ENCODE measurements around the gene CGREF1.
"Not testable (repeated sequence)": the region's sequence is repeated elsewhere in the genome, so short reads cannot be mapped to it uniquely, and the experiment has no call there.

Gene CGREF1

DNA sequence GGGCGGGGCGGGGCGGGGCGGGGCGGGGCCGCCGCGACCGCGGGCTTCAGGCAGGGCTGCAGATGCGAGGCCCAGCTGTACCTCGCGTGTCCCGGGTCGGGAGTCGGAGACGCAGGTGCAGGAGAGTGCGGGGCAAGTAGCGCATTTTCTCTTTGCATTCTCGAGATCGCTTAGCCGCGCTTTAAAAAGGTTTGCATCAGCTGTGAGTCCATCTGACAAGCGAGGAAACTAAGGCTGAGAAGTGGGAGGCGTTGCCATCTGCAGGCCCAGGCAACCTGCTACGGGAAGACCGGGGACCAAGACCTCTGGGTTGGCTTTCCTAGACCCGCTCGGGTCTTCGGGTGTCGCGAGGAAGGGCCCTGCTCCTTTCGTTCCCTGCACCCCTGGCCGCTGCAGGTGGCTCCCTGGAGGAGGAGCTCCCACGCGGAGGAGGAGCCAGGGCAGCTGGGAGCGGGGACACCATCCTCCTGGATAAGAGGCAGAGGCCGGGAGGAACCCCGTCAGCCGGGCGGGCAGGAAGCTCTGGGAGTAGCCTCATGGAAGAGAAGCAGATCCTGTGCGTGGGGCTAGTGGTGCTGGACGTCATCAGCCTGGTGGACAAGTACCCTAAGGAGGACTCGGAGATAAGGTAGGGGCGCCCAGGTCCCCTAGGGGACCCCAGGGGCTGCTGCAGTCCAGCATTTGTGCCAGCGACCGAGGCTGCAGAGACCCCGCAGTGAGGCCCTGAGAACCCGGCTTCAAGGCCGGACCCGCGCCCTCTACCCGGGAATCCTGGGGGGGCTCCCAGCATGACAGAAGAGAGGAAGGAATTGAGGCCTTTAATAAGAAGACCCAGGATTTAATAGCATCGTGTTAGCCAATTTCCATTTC is 32.0 kb downstream of the CGREF1 start, which contains the start of gene KHK:
Gene KHK (plus strand): TSS at position 49 of the 870 bp plus-strand sequence. CDS start 488 bp downstream, at position 537.
- DNase-seq, result peak; percentile 95

DNA sequence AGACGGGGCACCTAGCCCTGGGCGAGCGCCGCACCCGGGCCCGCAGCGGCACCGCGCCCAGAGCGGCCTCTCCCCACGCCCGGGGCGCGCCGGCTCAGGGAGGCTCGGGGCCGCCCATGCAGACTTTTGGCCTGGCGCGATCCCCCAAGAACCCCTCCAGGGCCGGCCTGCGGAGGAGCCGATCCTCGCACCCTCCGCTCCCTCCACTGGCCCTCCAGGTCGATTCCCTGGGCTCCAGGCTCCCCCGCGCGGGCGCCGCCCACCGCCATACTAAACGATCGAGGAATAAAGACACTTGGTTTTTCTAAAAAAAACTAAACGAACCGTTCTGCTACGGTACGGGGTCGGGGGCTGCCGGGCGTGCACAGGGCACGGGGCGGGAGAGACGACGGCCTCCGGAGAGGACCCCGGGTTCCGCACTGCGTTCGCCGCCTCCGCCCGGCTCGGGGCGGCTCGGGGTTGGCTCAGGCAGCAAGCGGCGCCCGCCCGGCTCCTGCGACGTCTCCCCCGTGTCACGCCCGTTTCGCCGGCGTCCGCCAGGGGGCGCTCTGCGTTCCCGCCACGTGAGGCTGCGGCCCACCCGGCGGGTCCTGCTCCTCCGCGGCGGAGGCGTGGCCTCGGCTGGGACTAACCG is 32.7 kb downstream of the CGREF1 start:
- peak; percentile 45 for DNase-seq

DNA sequence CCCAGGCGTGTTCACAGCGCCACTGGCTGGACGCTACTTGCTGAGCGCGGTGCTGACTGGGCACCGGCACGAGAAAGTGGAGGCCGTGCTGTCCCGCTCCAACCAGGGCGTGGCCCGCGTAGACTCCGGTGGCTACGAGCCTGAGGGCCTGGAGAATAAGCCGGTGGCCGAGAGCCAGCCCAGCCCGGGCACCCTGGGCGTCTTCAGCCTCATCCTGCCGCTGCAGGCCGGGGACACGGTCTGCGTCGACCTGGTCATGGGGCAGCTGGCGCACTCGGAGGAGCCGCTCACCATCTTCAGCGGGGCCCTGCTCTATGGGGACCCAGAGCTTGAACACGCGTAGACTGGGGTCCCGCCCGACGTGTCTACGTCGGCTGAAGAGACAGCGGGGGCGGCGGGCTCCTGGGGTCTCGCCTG is 33.2 kb downstream of the CGREF1 start:
- DNase-seq, result peak; percentile 73

DNA sequence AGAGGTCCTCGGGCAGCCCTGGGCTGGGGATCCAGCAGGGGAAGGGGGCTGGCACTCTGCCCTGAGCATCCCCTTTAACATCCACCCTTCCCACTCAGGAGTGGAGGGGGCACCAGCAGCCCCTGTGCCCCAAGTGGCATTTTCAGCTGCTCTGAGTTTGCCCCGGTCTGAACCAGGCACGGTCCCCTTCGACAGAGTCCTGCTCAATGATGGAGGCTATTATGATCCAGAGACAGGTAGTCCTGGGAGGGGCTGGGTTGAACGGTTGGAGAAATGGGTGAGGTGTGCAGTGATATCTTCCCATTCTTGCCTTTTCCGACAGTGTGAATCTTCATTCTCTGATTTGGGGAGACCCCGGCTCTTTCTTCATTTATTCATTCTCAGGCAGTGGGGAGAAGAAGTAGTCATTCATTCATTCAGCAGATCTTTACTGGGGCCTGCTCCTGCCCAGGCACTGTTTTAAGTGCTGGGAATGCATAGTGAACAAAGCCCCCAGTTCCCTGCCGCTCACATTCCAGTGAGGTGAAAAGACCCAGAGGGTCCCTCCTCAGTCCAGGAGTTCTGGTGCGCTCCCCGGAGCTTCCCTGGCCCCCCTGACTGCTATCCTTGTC is 33.8 kb downstream of the CGREF1 start:
- DNase-seq, result no peak

DNA sequence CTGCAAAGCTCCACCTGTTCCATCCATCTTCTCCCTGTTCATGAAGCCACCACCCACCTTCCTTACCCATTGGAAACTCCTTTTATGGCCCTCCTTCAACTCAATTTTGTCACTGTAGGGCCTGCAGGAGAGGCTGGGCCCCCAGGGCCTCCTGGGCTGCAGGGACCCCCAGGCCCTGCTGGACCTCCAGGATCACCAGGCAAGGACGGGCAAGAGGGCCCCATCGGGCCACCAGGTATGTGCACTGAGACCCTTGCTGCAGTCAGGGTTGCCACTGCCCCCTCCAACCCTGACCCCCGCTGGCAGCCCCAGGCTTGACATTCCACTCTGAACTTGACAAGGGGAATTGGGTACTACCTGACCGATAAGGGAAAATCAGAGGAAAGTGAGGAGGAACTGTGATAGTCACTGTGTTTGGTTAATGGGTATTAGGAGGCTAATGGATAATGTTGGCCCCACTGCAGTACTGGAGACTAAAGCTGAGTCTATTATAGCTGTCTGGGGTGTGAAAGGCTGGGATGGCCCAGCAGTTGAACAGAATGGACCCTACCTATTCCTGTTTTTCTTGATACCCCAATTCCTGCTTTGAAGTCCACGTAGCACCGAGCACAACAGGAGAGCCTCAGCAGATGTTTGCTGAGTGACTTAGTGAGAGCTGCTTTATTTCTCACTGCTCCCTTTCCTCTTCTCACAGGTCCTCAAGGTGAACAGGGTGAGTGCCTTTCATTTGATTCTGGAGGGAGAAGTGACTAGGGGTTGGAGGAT is 34.4 kb downstream of the CGREF1 start:
- DNase-seq, result no peak

DNA sequence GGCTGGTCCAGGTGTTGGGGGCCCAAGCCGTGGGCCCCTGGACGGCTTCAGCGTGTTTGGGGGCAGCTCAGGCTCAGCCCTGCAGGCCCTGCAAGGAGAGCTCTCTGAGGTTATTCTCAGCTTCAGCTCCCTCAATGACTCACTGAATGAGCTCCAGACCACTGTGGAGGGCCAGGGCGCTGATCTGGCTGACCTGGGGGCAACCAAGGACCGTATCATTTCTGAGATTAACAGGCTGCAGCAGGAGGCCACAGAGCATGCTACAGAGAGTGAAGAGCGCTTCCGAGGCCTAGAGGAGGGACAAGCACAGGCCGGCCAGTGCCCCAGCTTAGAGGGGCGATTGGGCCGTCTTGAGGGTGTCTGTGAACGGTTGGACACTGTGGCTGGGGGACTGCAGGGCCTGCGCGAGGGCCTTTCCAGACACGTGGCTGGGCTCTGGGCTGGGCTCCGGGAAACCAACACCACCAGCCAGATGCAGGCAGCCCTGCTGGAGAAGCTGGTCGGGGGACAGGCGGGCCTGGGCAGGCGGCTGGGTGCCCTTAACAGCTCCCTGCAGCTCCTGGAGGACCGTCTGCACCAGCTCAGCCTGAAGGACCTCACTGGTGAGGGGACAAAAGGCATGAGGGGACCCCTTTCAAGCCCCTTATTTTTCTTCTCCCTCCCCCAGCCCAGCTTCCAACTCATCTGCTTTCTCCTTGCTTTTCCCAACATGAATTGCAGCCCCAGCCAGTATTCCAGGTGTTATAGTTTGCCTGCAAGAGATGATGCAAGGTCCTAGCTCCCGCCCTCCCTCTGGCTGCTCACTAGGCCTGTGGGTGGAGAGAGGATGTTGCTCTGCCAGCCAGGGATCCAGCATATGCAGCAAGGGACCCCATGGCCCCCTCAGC is 35.3 kb downstream of the CGREF1 start:
- no peak for DNase-seq

DNA sequence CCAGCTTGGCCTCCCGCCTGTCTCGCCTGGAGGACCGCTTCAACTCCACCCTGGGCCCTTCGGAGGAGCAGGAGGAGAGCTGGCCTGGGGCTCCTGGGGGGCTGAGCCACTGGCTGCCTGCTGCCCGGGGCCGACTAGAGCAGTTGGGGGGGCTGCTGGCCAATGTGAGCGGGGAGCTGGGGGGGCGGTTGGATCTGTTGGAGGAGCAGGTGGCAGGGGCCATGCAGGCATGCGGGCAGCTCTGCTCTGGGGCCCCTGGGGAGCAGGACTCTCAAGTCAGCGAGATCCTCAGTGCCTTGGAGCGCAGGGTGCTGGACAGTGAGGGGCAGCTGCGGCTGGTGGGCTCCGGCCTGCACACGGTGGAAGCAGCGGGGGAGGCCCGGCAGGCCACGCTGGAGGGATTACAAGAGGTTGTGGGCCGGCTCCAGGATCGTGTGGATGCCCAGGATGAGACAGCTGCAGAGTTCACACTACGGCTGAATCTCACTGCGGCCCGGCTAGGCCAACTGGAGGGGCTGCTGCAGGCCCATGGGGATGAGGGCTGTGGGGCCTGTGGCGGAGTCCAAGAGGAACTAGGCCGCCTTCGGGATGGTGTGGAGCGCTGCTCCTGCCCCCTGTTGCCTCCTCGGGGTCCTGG is 36.0 kb downstream of the CGREF1 start:
- DNase-seq, result no peak

DNA sequence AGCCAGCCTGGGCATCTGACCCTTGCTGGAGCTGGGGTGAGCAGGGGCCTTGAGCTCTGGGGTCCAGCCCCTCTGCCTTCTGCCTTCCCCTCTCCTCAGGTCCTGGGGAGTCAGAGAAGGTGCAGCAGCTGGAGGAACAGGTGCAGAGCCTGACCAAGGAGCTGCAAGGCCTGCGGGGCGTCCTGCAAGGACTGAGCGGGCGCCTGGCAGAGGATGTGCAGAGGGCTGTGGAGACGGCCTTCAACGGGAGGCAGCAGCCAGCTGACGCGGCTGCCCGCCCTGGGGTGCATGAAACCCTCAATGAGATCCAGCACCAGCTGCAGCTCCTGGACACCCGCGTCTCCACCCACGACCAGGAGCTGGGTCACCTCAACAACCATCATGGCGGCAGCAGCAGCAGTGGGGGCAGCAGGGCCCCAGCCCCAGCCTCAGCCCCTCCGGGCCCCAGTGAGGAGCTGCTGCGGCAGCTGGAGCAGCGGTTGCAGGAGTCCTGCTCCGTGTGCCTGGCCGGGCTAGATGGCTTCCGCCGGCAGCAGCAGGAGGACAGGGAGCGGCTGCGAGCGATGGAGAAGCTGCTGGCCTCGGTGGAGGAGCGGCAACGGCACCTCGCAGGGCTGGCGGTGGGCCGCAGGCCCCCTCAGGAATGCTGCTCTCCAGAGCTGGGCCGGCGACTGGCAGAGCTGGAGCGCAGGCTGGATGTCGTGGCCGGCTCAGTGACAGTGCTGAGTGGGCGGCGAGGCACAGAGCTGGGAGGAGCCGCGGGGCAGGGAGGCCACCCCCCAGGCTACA is 36.8 kb downstream of the CGREF1 start:
- DNase-seq, result peak; percentile 23

DNA sequence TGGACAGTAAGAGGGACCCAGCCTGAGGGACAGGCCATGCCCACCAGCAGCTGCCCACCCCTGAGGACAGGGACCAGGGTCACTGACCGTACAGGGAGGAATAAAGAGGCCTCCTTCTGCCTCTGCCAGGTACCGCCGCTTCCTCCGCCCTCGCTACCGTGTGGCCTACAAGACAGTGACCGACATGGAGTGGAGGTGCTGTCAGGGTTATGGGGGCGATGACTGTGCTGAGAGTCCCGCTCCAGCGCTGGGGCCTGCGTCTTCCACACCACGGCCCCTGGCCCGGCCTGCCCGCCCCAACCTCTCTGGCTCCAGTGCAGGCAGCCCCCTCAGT is 38.4 kb downstream of the CGREF1 start:
- no peak for DNase-seq

DNA sequence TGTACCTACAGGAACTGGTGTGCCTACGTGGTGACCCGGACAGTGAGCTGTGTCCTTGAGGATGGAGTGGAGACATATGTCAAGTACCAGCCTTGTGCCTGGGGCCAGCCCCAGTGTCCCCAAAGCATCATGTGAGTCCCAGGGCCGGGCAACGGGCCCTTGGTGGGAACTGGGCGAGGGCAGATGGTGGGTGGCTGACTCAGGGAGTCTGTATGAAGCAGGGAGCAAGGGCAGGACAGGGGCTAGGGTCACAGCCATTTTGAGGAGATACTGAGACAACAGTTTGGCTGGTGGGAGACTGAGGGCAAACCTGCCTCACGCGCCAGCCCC is 38.8 kb downstream of the CGREF1 start:
- DNase-seq, result no peak

DNA sequence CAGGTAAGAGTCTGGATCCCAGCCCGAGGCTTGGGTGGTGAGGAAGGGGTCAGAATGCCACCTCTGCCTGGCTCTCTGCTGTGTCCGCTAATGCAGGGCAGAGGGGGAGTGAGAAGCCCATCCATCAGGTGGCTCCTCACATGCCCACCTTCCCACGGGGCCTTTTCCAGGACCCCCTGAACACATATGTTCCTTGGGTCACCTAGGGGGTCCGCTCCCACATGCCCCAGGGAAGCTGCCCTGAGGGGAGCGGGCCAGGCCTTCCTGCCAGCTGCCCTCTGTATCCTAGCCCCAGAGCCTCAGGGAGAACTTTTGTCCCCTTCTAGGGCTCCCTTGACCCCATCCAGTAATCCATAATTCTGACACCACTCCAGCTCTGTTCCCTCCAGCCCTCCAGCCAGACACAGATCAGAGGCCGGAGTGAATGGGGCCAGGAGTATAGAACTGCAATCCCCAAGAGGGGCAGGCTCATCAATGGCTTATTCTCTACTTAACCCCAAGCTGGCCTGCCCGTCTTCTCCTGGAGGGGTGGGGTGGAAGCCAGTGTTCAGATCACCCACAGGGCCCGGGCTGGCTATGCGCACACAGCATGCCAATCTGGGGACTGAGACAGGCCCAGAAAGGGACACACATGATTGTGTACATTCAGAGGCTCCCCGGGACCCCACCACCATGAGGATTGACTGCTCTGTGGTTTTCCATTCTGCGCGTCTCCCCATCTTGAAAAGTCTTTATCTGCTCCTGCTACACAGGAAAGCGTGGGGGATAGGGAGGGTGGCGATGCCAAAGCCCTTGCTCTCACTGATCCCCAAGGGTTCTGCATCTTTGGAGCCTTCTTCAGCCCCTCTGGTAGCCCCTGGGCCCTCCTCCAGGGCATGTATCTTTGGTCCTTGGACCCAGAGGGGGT is 39.4 kb downstream of the CGREF1 start:
- DNase-seq, result no peak

DNA sequence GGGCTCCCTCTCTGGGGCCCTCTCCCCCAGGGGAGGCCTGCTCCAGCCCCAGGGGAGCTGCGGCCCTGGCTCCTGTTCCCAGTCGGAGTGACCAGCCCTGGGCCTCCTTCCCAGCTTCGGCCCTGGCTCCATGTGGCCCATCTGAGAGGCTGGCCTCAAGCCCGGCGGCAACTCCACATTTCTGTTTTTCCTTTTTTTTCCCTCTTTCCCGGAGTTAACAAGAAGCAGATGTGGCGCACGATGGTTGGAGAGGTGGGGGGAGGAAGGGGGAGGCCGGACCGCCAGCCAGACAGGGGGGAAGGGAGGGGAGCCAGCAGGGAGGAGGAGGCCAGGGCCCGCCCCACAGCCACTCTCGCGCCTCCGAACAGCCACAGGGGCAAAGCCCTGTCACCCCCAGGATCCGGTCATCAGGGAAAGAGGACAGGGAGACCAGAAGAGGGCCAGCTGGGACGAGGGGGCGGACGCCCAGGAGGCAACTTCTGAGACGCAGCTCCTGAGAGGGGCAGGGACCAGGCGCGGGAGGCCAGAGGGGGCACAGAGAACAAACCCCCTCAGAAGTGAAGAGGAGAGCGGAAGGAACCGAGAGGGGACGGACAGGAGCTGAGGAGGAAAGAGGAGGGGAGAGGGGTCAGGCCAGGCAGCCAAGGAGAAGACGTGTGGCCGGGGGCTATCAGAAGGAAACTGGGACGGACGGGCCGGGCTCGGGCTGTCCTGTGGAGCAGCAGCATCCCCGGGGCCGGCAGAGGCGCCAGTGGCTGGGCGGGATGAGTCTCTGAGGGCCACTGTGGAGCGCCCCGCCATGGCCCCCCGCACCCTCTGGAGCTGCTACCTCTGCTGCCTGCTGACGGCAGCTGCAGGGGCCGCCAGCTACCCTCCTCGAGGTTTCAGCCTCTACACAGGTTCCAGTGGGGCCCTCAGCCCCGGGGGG is 40.4 kb downstream of the CGREF1 start, which contains the start of gene EMILIN1:
Gene EMILIN1 (plus strand): TSS at position 349 of the 928 bp plus-strand sequence. CDS start 451 bp downstream, at position 800.
- DNase-seq, result no peak

DNA sequence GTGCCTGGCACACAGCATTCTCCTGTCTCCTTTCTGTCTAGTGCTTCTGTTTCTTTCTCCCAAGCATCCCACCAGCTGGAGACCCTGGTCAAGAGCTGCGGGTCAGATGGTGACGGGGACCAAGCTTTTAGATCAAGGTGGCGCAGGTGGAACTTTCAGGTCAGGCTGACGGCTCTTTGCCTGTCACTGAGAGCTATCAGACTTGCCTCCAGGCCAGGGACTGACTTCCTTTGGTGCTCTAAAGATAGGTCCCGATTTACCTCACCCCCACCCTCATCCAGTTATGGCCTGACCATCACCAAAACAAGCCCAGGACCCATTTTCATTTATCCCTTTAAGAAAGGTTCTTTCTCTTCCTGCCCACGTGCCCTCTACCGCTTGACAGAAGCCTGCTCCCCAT is 41.7 kb downstream of the CGREF1 start:
- no peak for DNase-seq

DNA sequence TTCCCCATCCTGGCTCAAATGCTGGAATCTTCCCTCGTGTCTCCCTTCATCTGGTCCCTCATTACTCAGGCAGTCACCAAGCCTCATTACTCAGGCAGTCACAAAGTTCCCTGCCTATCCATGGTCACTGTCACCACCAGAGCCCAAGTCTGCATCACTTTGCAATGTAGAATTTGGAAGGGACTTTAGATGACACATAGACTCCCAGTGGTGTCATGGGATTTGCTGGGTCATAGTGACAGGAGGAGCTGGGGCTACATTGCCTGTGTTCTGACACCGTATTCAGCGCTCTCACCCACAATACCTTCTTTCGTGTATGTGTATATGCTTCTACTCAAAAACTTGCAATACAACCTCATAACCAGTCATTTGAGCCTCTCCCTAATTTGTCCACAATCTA is 42.6 kb downstream of the CGREF1 start:
- no peak for DNase-seq

DNA sequence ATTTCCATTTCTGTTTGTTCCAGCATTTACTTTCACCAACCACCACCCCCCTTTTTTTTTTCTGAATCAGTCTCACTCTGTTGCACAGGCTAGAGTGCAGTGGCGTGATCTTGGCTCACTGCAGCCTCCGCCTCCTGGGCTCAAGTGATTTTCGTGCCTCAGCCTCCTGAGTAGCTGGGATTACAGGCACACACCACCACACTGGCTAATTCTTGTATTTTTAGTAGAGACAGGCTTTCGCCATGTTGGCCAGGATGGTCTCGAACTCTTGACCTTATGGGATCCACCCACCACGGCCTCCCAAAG is 43.4 kb downstream of the CGREF1 start:
- DNase-seq, result not testable (repeated sequence)

DNA sequence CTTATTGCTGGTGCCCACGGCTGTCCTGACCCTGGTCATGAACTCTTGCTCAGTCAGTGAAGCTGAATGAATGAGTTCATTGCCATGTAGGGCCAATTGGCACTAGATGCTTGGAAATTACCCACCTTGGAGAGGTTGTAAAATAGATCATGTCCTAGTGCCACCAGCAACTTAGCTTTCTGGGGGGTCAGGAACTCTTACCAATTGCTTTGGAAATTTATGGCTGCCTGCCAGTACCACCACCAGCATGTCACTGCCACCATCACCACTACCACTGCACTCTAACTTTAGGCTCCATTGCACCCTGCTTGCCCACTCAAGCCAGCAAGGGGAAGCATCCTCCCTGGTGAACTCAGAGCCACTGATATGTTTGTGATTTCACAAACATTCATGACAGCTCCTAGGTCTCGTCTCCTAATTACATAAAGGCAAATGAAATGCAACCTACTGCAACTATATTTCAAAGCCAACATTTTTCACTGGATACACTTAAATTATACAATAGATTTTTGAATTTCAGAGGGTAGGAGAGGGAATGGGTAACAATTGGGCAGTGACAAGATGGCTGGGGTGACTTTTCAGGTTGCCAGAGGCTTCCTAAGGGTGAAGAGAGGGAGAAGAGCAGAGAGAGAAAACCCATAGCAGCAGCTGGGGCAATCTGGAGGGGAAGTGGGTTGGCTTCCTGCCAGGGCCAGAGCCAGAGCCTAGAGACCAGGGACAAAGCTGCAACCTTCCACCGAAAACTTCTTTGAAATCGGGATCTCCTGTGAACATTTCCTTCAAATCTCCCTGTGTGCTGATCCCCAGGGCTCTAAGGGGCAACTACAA is 44.0 kb downstream of the CGREF1 start:
- peak; percentile 78 for DNase-seq

DNA sequence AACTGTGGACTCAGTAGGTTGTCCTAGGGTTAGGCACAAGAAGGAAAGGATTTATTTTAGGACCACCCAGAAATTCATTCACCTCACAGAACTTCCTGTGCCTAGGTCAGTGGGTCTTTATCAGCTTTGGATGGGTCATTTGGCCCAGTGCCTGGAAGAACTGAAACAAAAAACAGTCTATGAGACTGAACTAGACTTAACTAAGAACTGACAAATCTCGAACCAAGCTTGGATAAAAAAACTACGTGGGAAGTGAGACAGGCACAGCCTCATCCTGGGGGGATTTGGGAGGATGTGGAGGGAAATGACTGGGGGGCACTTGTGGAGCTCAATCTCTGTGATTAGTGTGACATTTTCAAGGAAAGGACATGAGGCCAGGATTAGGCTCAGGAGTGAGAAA is 45.1 kb downstream of the CGREF1 start:
- peak; percentile 29 for DNase-seq

DNA sequence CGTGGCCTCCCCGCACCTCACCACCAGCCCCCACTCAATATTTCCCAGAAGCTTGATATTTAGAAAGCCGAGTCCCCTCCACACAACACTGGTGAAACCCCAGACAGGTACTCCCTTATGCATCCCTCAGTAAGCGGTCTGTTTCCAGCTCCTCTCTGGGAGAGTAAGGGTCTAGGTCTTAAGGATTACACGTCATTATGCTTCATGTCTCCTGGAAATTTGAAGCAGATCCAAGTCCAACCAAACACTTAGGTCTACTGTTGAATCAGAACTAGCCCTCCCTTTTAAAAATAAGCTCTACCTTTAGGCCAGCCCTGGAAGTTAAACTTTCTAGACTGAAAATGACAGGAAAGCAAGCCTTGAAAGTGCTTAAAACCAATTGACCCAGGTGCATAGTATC is 46.0 kb downstream of the CGREF1 start:
- DNase-seq, result no peak
